Left lung (tissue), 10 donors: ENCODE data around the gene PNMA6A. TPM values are rescaled to one million over a fixed set of nuclear protein-coding genes. Genes with fewer than 3 reads are reported as not detected.
A peak's percentile ranks its signal among the peaks of the same experiment; 100 is the strongest.

Experiments used
- ATAC-seq: fragments of 200-7000 bp; cut with Tn5 transposase; one replicate; pipeline ENCODE4 v1.9.1; 2020; ENCODE audit warnings: moderate library complexity
- DNase-seq, 4 donors: peaks; one replicate each; pipeline ENCODE4 v3.0.0-alpha.2; 2013 to 2020
- H3K27ac ChIP-seq, 2 donors: fragments of 200-600 bp; sonication (generic) in 1 of 2; one replicate each; pipeline versions ENCODE4 v1.5.0 to v1.8.0; 2020 to 2021
- H3K27me3 ChIP-seq, 2 donors: fragments of 200-600 bp; sonication (generic) in 1 of 2; one replicate each; pipeline versions ENCODE4 v1.5.0 to v1.8.0; 2020 to 2021
- H3K36me3 ChIP-seq, 2 donors: fragments of 200-600 bp; sonication (generic) in 1 of 2; one replicate each; pipeline versions ENCODE4 v1.5.0 to v1.8.0; 2020 to 2021
- H3K4me1 ChIP-seq, 2 donors: fragments of 200-600 bp; one replicate each; pipeline ENCODE4 v1.8.0; 2021
- H3K4me3 ChIP-seq, 2 donors: fragments of 200-600 bp; sonication (generic) in 1 of 2; one replicate each; pipeline versions ENCODE4 v1.5.0 to v1.8.0; 2020 to 2021; ENCODE audit warnings: mild to moderate bottlenecking in 1 of 2
- H3K9me3 ChIP-seq, 2 donors: fragments of 200-600 bp; sonication (generic) in 1 of 2; one replicate each; pipeline versions ENCODE4 v1.5.0 to v1.8.0; 2020 to 2021
- CTCF ChIP-seq, 2 donors: fragments of 200-600 bp; sonication (generic) in 1 of 2; IDR thresholded peaks; one replicate each; pipeline versions ENCODE4 v1.5.0 to v1.8.0; 2021; ENCODE audit warnings: antibody characterized with exemption in 2 of 2
- intact Hi-C, 2 donors: fragments of 100-400 bp; cut with DNase I; formaldehyde crosslinking; loops; one replicate each; pipeline versions ENCODE4 v1.11.2 to v1.14.2; 2022
- polyA plus RNA-seq, 6 donors: library from polyadenylated mRNA; unstranded; fragments of 120-200 nt; gene quantifications; one replicate each; pipeline ENCODE4 v1.2.1, GENCODE V29; 2013; ENCODE audit not compliant: insufficient read length in 6 of 6
- total RNA-seq, 2 donors: library from RNA; stranded (reverse); fragmentation: NEBNext Ultra II Directional; extraction: Animal tissue kit (Norgen Biotek cat#: 25700); gene quantifications; one replicate each; pipeline ENCODE4 v1.2.1, GENCODE V29; 2021
- donor health status: DM: no; HTN: yes; CAD: no.
- donor health status: DM: no; HTN: no; CAD: no.

PNMA6A gene
- total and polyA plus RNA-seq, 8 donors: 1.7 to 3.1 (median 2.4) TPM

- TF ChIP-seq CTCF (IDR thresholded peaks at IDR 0.05): peak; percentile 72 to 76
- Histone ChIP-seq H3K27me3 (no peaks in the 10 kb centered on the region), H3K9me3 (no peaks in the 10 kb centered on the region), H3K36me3 (no peaks in the 10 kb centered on the region), H3K27ac (peak overlapping the region in 1 of 2 donors; percentile 18), H3K4me1 (no peaks in the 10 kb centered on the region), H3K4me3 (peak overlapping the region; percentile 7 to 19)
- intact Hi-C loops: no loop called here
- peak; percentile 50 to 91 (median 64) for DNase-seq
- ATAC-seq: peak; percentile 96
These were observed 39.7 kb upstream of the PNMA6A start for GRCh38 chrX:153032397-153033118.

DNA sequence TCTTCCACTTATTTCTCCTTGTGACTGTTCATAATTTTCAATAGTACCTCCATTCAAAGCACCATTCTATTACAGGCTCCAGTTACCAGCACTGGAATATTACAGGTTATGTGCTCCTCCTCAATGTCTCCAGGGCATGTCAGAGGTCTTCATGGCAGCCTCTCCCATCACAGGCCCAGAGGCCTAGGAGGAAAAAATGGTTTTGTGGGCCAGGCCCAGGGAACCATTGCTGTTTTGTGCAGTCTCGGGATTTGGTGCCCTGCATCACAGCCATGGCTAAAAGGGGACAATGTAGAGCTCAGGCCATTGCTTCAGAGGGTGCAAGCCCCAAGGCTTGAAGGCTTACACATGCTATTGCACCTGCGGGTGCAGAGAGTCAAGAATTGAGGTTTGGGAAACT, 23.2 kb upstream of the PNMA6A start:
- H3K4me3 ChIP-seq: no peak overlapping the region
- no peak for TF ChIP-seq CTCF (IDR thresholded peaks at IDR 0.05)
- H3K36me3 ChIP-seq: no peaks in the 10 kb centered on the region
- H3K9me3 ChIP-seq: peaks cover 0 to 9% of the 10 kb centered on the region in 2 donors
- H3K27ac ChIP-seq: no peak overlapping the region
- DNase-seq (no peak), ATAC-seq (no peak)
- peaks cover 0 to 4% of the 10 kb centered on the region in 2 donors for H3K27me3 ChIP-seq
- H3K4me1 ChIP-seq: no peaks in the 10 kb centered on the region
- intact Hi-C loops: no loop called here

- intact Hi-C loops: no loop called here
- Histone ChIP-seq H3K4me3 (no peak overlapping the region), H3K27ac (no peak overlapping the region), H3K27me3 (peaks cover 7 to 24% of the 10 kb centered on the region in 2 donors), H3K36me3 (no peaks in the 10 kb centered on the region), H3K4me1 (no peaks in the 10 kb centered on the region), H3K9me3 (peaks cover 0 to 9% of the 10 kb centered on the region in 2 donors)
- no peak for ATAC-seq
- no peak for DNase-seq
- no peak for TF ChIP-seq CTCF (IDR thresholded peaks at IDR 0.05)
These were observed 19.7 kb upstream of the PNMA6A start for GRCh38 chrX:153052534-153052933.

DNA sequence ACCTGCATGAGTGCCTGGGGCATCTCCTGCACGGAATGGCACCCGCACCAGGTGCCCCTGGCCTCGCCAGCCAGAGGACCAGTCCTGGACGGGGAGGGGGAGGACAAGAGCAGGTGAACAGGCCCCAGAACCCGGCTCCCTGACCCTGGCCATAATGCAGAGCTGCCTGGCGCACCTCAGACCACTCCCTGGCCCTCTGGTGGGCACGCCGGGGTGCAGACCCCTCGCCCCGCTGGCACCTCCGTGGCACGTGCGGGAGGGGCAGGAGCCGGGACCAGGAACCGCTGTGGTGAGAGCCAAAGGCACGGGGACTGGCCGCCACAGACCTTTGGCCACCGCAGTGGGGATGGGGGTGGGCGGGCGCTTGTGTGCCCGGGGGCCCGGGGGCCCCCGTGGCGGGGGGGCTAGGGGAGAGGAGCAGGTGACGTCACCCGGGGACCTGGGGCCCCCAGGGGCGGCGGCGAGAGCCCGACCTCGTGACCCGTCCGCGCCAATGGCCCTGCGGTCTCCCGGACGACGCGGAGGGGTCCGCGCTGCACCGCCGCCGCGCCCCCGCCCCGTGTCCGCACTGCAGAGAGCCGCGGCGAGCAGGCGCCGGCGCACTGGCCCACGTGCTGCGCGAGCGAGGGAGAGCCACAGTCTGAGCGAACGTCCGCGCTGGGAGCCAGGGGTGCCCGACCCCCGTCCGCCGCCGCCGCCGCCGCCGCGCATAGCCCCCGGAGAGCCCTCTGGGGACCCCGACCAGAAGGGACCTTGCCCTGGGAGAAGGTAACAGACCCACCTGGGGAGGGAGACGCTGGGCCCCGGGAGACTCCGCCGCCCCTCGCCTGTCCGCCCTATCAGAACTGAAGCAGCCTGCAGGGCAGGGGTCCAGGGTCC, 16.1 kb upstream of the PNMA6A start, which contains the start of gene PNMA3:
TSS of gene PNMA3 (plus strand) at position 600 of the 879 bp plus-strand sequence. CDS start 586 bp downstream, outside the sequence.
- DNase-seq: peak in 1 of 4 donors; percentile 30

More for the DNA sequence above, 16.1 kb upstream of the PNMA6A start, which contains the start of gene PNMA3:
- no peaks in the 10 kb centered on the region for H3K9me3 ChIP-seq
- no peaks in the 10 kb centered on the region for H3K4me1 ChIP-seq
- H3K36me3 ChIP-seq: no peaks in the 10 kb centered on the region
- peaks cover 6 to 36% of the 10 kb centered on the region in 2 donors for H3K27me3 ChIP-seq
- no peak within 1 kb of the TSS for H3K4me3 ChIP-seq
- no peak for TF ChIP-seq CTCF (IDR thresholded peaks at IDR 0.05)
- peak; percentile 59 for ATAC-seq
- H3K27ac ChIP-seq: no peak within 1 kb of the TSS
- intact Hi-C loops: no loop called here
